HG02623 (cell line): ENCODE results near the gene ITGB2.

Source experiments
- ATAC-seq: cut with Tn5 transposase; IDR thresholded peaks from one replicate; pipeline ENCODE4 v1.9.1; 2021; ENCODE audit warnings: moderate library complexity; ENCODE audit not compliant: unreplicated experiment

The ITGB2 gene

GRCh38 chr21:44911384-44912157, 9.1 kb downstream of the ITGB2 start:
- no peak for ATAC-seq

GRCh38 chr21:44911068-44911383, 9.7 kb downstream of the ITGB2 start:
- no peak for ATAC-seq

- ATAC-seq: no peak
These were observed 10.3 kb downstream of the ITGB2 start for GRCh38 chr21:44910229-44911067.

DNA sequence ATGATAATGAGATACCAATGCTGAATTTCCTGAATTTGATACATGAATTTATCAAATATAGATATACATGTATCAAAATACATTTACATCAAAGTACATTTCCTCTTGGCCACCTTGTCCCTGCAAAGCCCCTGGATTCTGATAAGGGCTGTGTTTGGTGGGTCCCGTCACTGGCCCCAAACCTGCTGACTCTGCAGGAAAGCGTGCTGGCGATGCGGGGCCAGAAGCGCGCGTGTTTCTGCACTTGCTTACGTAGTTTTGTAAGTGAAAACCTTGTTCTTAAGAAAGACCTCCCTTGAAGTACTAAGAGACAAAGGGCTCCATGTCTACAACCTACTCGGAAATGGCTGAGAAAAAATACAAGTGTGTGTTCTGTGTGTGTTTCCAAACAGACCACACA, 11.0 kb downstream of the ITGB2 start:
- no peak for ATAC-seq

DNA sequence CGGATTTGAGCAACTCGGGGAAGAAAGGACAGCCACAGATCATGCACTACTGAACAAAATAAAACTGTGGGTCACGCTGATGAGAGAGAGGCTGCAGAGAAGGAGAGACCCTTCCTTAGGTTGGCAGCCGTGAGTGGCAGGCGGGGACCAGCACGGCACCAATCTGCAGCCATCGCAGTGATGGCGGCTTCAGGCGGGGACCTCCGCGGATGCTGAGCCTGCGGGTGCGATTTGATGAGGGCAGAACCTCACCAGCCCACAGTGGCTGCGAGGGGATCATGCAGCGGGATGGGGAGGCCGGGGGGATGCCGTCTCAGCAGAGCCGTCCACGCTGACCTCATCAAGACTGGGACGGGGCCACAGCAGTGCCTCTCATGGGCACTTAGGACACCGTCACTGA, 11.8 kb downstream of the ITGB2 start:
- no peak for ATAC-seq

- no peak for ATAC-seq
These were observed 12.5 kb downstream of the ITGB2 start for GRCh38 chr21:44907966-44908895.

- ATAC-seq: no peak
These were observed 13.3 kb downstream of the ITGB2 start for GRCh38 chr21:44907225-44907965.

GRCh38 chr21:44905728-44906090, 15.0 kb downstream of the ITGB2 start:
- ATAC-seq: no peak

- ATAC-seq: no peak
These were observed 15.5 kb downstream of the ITGB2 start for GRCh38 chr21:44905016-44905727.

- ATAC-seq: no peak
These were observed 16.4 kb downstream of the ITGB2 start for GRCh38 chr21:44904141-44904923.

DNA sequence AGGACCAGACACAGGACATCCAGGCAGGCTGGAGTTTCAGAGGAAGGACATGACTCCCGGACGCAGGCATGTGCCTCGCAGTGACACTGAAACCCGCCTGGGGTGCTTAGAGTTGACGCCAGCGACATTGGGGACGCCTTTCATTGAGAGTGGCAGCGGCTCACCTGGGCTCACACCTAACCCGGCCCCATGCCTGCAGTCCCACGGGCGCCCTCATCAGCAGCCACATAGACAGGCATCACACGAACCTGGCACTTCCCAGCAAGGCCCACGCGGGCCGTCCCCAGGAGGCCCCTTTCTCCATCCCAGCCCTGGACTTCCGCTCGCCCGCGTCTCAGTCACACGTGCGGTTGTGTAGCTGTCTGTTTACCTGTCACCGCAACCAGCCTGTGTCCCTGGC, 17.0 kb downstream of the ITGB2 start:
- ATAC-seq: no peak

- no peak for ATAC-seq
These were observed 17.5 kb downstream of the ITGB2 start for GRCh38 chr21:44903050-44903685.

GRCh38 chr21:44902268-44903049, 18.2 kb downstream of the ITGB2 start:
- ATAC-seq: no peak

GRCh38 chr21:44901391-44902074, 19.2 kb downstream of the ITGB2 start:
- no peak for ATAC-seq

DNA sequence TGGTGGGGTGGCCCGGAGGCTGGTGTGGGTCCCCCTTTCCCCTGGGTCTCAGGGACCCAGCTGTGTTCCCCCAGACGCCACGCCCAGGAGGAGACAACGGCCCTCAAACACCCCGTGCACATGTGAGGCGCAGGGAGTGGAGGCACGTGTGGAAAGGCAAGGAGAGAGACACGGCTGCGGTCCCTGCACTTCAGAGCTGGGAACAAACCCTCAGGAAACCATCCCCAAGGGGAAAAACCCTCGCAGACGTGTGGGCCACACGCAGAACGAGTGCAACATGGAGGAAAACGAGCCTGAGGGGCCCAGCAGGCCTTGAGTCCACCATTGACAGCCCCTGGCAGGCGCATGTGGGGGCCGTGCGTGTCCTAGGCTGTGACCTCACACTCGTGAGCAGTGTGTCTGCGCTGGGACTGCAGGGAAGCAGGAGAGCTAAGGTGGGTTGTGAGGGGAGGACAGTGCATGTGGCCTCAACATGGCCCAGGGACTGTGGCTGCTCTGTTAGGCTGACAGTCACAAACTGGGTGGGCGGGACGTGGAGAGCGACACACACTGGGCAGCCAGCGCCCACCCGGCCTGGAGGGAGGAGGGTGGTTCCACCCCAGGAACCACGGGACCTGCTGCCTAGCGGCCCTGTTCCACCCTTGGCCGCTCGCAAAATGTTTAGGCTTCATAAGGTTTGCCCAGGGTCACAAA, 20.0 kb downstream of the ITGB2 start:
- ATAC-seq: no peak

DNA sequence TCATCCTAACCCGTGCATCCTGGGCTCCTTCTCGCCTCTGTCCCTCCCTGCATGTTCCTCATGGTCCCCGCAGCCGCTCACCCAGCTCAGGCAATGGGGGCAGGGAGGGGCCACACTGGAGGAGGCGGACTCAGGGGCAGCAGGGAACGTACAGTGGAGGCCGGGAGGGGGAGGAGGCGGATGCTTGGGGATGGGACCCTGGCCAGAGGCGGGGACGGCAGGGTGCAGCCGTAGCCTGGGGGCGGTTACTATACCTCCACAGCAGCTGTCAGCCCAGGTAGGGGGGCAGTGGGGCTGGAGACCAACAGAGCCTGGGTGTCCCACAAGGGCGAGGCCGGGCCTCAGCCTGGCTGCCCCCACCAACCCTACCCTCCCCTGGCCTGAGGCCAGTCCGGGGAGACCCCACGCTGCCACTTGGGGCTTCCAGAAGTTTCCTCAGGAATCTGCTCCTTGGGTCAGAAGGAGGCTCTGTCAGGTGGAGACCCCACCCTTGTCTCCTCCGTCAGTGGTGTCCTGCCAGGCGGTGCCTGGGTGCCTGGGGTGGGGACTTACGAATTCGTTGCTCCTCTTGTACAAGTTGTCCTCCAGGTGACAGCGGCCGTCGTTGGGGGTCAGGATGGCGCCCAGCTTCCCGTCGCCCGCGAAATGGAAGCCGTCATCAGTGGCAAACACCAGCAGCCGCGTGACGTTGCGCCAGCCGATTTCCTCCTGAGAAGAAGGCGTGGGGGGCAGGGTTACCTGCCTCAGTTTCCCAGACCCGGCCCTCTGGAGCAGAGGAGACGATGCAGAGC, 20.7 kb downstream of the ITGB2 start:
- no peak for ATAC-seq
